LNCaP clone FGC (cell line): ENCODE results near the gene PRM1.

Source experiments
- DNase-seq: peaks from one replicate; pipeline ENCODE4 v3.0.0-alpha.2; 2011; ENCODE audit warnings: low read depth
- H3K4me3 ChIP-seq: 2 replicates; pipeline ENCODE4 v1.5.1; 2011; ENCODE audit warnings: mild to moderate bottlenecking, low read depth, low read length, control low read depth
- TF ChIP-seq, protein P1 (sequence below): IDR thresholded peaks from 2 replicates; pipeline ENCODE4 v1.5.1; 2012; ENCODE audit warnings: mild to moderate bottlenecking; ENCODE audit not compliant: control insufficient read depth, insufficient read depth; ENCODE audit errors: extremely low read depth

PRM1 gene

DNA sequence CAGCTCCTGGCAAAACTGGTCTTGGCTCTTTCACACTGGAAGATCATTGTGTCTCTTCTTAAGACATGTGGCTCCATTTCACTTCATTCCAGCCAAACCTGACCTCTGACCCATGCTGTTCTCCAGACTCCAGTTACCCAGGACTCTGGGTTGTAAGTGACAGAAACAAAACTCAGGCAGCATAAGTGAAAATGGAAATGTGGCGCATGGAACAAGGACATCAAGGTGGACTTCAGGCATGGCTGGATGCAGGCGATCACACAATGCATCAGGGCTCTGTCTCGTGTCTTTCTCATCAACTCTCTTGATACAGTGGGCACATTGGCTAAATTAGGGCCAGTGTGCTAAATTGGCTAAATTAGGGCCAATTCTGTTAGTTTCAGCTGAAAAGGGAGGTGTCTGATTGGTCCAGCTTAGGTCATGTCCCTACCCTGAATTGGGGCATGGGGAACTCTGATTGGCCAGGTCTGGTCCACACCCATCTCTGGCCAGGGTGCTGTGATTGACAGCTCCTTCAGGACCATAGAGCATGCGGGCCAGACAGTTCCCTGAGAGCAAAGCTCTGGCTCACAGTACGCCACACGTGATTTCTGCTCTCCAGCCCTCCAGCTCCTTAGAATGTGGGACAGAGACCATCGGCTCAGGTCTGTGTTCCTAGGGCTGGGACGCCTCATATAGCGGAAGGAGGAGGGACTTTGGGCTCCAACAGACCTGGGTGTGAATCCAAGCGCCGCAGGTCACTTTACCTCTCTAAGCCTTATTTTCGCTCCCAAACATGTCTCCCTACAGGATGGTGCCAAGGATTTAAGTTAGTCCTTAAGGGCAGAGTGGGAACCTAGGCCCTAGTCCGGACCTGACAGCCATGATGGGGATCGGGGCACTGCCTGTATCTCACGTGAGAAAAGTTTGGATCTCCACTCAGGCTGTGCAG, 42.6 kb downstream of the PRM1 start:
- DNase-seq = no peak
- H3K4me3 ChIP-seq = no peak overlapping the region
- TF ChIP-seq, protein P1, sequence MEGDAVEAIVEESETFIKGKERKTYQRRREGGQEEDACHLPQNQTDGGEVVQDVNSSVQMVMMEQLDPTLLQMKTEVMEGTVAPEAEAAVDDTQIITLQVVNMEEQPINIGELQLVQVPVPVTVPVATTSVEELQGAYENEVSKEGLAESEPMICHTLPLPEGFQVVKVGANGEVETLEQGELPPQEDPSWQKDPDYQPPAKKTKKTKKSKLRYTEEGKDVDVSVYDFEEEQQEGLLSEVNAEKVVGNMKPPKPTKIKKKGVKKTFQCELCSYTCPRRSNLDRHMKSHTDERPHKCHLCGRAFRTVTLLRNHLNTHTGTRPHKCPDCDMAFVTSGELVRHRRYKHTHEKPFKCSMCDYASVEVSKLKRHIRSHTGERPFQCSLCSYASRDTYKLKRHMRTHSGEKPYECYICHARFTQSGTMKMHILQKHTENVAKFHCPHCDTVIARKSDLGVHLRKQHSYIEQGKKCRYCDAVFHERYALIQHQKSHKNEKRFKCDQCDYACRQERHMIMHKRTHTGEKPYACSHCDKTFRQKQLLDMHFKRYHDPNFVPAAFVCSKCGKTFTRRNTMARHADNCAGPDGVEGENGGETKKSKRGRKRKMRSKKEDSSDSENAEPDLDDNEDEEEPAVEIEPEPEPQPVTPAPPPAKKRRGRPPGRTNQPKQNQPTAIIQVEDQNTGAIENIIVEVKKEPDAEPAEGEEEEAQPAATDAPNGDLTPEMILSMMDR = no peak

DNA sequence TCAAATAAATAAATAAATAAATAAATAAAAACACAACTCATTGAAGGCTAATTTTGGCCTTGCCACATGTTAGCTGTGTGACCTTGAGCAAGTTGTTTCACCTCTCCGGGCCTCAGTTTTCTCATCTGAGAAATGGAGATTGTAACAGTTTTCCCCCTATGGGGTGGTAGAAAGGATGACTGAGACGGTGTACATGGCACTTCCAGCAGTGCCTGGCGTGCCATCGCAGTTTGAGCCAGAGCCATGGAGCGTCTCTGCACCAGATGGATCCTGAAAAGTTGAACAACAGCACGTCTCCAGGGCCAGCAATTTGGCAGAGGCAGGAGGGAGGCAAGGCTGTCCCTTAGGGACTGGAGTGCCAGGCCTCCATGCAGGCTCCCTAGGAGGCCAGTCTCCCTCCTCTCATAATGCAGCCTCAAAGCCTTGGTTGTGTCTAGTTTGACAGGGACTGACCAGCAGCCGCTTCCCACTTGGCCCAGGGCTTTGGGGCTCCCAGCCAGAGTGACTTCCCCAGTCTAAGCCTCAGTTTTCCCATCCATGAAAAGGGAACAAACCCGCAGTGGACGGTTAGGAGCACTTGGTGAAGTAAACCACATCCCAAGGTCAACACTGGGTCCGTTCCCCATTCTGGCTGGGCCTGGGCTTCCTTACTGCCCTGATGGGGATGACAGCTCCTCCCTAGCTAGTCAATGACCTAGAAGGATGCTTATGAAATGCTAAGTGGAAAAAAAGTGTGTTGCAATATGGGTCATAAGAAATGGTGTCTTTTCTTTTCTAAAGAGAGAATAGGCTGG, 44.5 kb downstream of the PRM1 start:
- H3K4me3 ChIP-seq = no peak overlapping the region
- TF ChIP-seq, protein P1 = no peak
- no peak for DNase-seq

GRCh38 chr16:11235703-11235991, 45.5 kb downstream of the PRM1 start:
- TF ChIP-seq, protein P1 = no peak
- no peak overlapping the region for H3K4me3 ChIP-seq
- no peak for DNase-seq

DNA sequence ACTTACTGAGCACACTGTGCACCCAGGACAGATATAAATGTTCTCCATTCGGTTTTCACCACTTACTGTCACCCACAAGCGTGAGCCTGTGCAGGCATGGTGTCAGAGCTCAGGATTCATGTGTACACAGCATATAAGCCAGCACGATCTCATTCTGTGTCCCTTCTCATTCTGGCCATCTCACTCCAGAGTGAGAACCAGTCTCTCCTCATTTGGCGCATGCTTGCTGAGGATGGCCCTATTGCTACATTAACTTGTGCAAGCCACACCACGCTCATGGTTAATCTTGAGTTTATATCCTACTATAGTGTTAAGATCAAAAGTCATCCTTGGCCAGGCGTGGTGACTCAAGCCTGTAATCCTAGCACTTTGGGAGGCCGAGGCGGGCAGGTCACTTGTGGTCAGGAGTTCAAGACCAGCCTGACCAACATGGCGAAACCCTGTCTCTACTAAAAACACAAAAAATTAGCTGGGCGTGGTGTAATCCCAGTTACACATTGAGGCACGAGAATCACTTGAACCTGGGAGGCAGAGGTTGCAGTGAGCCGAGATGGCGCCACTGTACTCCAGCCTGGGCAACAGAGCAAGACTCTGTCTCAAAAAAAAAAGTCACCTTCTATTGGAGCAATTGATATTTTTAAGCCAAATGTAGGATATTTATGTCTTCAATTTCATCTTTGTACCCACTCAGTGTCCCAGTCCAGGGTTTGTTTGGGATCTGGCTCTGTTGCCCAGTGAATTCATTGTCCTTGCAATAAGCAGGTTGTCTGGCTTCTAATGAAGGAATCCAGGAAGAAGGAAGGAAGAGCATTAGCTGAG, 46.0 kb downstream of the PRM1 start:
- H3K4me3 ChIP-seq = no peak overlapping the region
- TF ChIP-seq, protein P1 = no peak
- no peak for DNase-seq

DNA sequence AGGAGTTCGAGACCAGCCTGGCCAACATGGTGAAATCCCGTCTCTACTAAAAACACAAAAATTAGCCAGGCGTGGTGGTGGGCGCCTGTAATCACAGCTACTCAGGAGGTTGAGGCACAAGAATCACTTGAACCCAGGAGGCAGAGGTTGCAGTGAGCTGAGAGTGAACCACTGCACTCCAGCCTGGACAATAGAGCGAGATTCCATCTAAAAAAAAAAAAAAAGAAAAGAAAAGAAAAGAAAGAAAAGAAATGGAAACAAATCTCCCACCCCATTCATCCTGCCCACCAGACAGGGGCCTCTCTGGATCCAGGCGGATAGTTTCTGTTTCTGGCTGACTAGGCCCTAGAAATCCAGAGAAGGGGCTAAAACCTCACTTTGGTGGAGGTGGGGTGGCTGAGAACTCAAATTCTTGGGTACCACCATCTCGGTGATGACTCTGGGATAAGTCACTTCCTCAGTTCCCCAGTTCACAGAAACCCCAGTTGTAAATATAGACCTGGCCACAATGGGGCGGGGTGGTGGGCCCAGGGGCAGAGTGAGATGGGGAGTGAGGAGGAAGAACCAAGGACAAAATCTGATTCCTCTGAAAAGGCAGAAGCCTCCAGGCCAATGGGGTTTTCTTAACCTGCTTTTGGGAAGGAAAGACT, 47.3 kb downstream of the PRM1 start:
- no peak overlapping the region for H3K4me3 ChIP-seq
- TF ChIP-seq, protein P1 = no peak
- DNase-seq = no peak
